Stimulated activated CD4-positive, alpha-beta T cell treated with anti-CD3 and anti-CD28 coated beads, Interleukin-2, amount 100 ng/mL, for 4 hours (primary cell): Measurements from ENCODE around the gene CACNA1C.

Experiments used
- DNase-seq: peaks from one replicate; pipeline ENCODE4 v3.0.0-alpha.2; 2020; ENCODE audit warnings: low read depth

The CACNA1C gene

GRCh38 chr12:2523844-2524243, 471.1 kb downstream of the CACNA1C start:
- DNase-seq, result no peak

- no peak for DNase-seq
These were observed 473.6 kb downstream of the CACNA1C start for GRCh38 chr12:2526371-2526770.

GRCh38 chr12:2528001-2528400, 475.2 kb downstream of the CACNA1C start:
- no peak for DNase-seq

- no peak for DNase-seq
These were observed 477.0 kb downstream of the CACNA1C start for GRCh38 chr12:2529807-2530206.

- DNase-seq, result no peak
These were observed 478.6 kb downstream of the CACNA1C start for GRCh38 chr12:2531371-2531770.

- no peak for DNase-seq
These were observed 480.2 kb downstream of the CACNA1C start for GRCh38 chr12:2533036-2533435.

GRCh38 chr12:2535583-2536204, 482.9 kb downstream of the CACNA1C start:
- DNase-seq, result no peak

GRCh38 chr12:2536724-2537123, 483.9 kb downstream of the CACNA1C start:
- DNase-seq, result no peak

GRCh38 chr12:2537868-2538541, 485.2 kb downstream of the CACNA1C start:
- no peak for DNase-seq

- DNase-seq, result no peak
These were observed 487.2 kb downstream of the CACNA1C start for GRCh38 chr12:2539938-2540337.

- DNase-seq, result no peak
These were observed 487.8 kb downstream of the CACNA1C start for GRCh38 chr12:2540535-2540941.

GRCh38 chr12:2541631-2542204, 488.9 kb downstream of the CACNA1C start:
- no peak for DNase-seq

- DNase-seq, result no peak
These were observed 491.0 kb downstream of the CACNA1C start for GRCh38 chr12:2543801-2544200.

GRCh38 chr12:2544230-2544629, 491.4 kb downstream of the CACNA1C start:
- DNase-seq, result no peak

- no peak for DNase-seq
These were observed 494.7 kb downstream of the CACNA1C start for GRCh38 chr12:2547273-2548044.

GRCh38 chr12:2548081-2548480, 495.3 kb downstream of the CACNA1C start:
- no peak for DNase-seq

GRCh38 chr12:2550561-2551411, 498.0 kb downstream of the CACNA1C start:
- no peak for DNase-seq

- DNase-seq, result no peak
These were observed 498.7 kb downstream of the CACNA1C start for GRCh38 chr12:2551412-2551900.

- DNase-seq, result no peak
These were observed 499.4 kb downstream of the CACNA1C start for GRCh38 chr12:2552000-2552756.

- DNase-seq, result no peak
These were observed 500.8 kb downstream of the CACNA1C start for GRCh38 chr12:2553388-2554126.
